Peyer's patch (tissue), 4 donors: Measurements from ENCODE around the gene NR1H4.

Experiments
- POLR2A ChIP-seq, 2 donors: fragments of 450-650 bp; IDR thresholded peaks; one replicate each; pipeline ENCODE4 v1.5.1; 2017; ENCODE audit warnings: antibody characterized with exemption in 2 of 2, mild to moderate bottlenecking in 2 of 2, moderate library complexity in 2 of 2
- TF ChIP-seq, protein P1 (sequence below), 6 experiments: fragments of 450-650 bp in 4 of 6; fragments of 200-600 bp in 2 of 6; sonication (generic) in 1 of 6; IDR thresholded peaks; one replicate each; pipeline ENCODE4 v1.5.1; 2017 to 2019; ENCODE audit warnings: antibody characterized with exemption in 6 of 6, mild to moderate bottlenecking in 3 of 6, moderate library complexity in 1 of 6

DNA sequence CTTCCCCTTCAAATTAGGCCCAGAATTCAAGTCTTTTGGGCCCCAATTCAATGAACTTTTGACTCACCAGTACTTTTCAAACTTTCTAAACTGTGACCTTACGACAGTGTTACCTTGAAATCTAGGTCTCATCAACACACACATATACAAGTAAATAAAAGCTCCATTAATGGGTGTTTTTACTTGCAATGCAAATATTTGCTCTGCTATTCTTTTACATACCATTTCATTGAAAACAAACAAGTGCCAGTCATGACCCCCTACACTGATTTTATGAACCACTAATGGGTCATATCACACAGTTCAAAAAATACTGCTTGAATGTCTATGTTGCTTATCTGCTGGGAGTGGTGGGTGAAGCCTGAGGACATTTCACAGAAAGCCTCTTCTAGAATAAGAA, 9.1 kb upstream of the NR1H4 start:
- no peak for TF ChIP-seq POLR2A (IDR thresholded peaks at IDR 0.05)
- TF ChIP-seq, protein P1, sequence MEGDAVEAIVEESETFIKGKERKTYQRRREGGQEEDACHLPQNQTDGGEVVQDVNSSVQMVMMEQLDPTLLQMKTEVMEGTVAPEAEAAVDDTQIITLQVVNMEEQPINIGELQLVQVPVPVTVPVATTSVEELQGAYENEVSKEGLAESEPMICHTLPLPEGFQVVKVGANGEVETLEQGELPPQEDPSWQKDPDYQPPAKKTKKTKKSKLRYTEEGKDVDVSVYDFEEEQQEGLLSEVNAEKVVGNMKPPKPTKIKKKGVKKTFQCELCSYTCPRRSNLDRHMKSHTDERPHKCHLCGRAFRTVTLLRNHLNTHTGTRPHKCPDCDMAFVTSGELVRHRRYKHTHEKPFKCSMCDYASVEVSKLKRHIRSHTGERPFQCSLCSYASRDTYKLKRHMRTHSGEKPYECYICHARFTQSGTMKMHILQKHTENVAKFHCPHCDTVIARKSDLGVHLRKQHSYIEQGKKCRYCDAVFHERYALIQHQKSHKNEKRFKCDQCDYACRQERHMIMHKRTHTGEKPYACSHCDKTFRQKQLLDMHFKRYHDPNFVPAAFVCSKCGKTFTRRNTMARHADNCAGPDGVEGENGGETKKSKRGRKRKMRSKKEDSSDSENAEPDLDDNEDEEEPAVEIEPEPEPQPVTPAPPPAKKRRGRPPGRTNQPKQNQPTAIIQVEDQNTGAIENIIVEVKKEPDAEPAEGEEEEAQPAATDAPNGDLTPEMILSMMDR (IDR thresholded peaks at IDR 0.05) = no peak
